ELR (cell line): ENCODE measurements around the gene TMEM59.
"Not testable (repeated sequence)": the region's sequence is repeated elsewhere in the genome, so short reads cannot be mapped to it uniquely, and the experiment has no call there.

Experiments
- DNase-seq: peaks from one replicate; pipeline ENCODE4 v3.0.0-alpha.2; 2015; ENCODE audit warnings: low read depth

The TMEM59 gene, protein sequence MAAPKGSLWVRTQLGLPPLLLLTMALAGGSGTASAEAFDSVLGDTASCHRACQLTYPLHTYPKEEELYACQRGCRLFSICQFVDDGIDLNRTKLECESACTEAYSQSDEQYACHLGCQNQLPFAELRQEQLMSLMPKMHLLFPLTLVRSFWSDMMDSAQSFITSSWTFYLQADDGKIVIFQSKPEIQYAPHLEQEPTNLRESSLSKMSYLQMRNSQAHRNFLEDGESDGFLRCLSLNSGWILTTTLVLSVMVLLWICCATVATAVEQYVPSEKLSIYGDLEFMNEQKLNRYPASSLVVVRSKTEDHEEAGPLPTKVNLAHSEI

DNA sequence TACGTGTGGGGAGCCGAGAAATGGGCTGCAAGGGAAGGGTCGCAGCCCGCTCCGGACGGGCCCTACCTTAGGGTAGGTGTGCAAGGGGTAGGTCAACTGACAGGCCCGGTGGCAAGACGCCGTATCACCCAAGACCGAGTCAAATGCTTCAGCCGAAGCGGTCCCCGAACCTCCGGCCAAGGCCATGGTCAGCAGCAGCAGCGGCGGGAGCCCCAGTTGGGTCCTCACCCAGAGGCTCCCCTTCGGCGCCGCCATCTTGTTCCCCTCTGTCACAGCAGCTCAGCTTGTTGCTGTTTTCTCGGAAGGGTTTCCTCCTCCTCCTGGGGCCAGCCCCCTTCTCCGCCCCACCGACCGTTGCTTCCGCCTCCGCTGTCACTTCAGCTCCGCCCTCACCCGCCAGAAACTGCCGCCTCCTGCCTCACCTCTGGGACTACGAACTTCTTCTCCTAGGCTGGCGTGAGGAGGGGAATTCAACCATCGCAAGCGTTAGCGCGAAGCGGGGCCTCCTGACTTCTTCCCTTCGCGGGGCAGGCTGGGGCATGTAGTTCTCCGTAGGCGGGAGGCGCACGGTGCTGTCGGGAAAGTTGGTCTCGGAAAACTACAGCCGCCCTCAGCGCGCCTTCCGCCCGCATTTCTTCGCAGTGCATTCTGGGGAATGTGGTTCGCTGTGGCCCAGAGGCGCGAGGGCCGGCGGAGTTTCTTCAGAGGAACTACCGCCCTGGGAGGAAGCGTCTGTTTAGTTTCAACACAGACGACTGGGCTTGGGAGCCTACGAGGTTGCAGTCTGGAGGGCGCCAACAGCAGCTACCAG lies at the start of gene TMEM59, which contains the start of gene TCEANC2:
Gene TMEM59, minus strand, starts transcription at position 271 of the 811 bp plus-strand sequence. Its CDS starts 16 bp downstream, at position 255.
Gene TCEANC2, plus strand, starts transcription at position 675 of the 811 bp plus-strand sequence. CDS start 815 bp downstream, outside the sequence.
- peak; percentile 99 for DNase-seq

DNA sequence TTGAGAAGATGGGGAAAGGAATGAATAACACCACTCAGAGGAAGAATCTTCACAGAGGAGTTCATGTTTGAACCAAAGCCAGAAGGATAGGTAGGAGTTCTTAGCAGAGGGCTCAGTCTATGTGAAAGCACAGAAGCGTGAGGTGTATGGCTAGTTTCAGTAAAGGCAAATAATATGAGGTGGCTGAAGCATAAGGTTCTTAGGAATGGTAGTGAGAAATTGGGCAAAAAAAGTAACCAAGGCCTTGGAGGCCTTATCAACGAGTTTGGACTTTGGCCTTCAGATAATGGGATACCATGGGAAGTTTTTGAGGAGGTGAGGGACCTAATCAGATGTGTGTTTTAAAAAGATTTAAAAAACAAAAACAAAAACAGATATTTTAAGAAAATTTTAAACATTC lies 47.5 kb upstream of the TMEM59 start:
- DNase-seq: no peak

DNA sequence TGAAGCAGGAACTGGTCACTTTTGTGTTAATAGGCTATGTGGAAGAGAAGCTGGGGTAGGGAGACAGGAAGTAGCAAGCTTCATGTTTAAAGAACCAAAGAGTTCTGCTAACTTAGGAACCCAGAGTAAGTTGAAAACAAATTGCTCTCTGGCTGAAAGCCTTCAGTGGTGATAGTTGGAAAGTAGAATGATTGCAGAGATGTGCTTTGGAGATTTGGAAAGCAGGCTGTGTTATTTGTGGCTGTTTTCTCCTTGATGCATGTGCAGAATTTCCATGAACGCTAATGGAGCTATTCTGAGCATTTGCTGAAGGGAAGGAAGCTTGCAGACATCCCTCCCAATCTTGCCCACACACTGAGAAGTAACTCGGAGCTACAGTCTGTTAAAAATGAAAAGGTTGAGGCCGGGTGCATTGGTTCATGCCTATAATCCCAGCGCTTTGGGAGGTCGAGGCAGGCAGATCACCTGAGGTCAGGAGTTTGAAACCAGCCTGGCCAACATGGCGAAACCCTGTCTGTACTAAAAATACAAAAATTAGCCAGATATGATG lies 46.1 kb upstream of the TMEM59 start:
- DNase-seq: no peak

DNA sequence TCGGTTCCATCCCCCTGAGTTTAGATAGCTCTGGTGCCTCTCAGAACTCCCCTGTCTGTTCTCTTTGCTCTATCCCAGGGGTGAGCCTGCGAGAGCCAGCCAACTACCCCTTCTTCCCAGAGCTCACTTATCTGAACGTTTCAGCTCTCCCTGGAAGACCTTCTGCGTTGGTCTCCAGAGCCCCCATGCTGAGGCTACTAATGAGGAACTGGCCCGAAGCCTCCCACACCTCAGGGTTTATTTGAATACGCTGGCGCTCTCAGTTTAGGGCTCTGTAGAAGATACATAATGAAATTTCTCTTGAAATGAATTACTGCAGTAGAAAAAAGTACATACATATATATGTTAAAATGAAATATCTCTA lies 43.9 kb upstream of the TMEM59 start:
- no peak for DNase-seq

DNA sequence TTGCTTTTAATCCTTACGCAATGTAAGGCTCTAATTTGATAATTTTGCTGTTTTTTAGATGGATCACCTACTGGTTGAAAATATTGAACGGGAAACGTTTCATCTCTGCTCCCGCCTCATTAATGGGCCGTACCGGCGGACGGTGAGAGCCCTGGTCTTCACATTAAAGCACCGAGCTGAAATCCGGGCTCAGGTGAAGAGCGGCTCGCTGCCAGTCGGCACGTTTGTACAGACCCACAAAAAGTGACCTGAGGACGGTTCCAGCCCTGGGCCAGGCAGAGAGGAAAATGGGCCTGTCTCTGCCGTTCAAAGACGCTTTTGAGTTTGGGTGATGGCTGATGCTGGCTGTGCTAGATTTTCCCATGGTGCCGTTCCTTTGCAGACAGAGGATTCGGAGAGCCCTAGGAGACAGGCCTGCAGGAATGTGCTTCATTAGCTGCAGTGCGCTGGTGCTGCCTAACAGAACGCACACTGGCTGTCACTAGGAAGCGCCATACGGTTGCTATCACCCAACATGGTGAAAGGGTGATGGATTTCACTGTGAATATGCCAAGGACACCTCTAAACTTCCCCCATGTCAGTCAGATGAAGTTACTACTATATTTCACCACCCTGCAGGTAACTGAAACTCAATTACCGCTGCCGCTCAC lies 43.3 kb upstream of the TMEM59 start:
- no peak for DNase-seq

DNA sequence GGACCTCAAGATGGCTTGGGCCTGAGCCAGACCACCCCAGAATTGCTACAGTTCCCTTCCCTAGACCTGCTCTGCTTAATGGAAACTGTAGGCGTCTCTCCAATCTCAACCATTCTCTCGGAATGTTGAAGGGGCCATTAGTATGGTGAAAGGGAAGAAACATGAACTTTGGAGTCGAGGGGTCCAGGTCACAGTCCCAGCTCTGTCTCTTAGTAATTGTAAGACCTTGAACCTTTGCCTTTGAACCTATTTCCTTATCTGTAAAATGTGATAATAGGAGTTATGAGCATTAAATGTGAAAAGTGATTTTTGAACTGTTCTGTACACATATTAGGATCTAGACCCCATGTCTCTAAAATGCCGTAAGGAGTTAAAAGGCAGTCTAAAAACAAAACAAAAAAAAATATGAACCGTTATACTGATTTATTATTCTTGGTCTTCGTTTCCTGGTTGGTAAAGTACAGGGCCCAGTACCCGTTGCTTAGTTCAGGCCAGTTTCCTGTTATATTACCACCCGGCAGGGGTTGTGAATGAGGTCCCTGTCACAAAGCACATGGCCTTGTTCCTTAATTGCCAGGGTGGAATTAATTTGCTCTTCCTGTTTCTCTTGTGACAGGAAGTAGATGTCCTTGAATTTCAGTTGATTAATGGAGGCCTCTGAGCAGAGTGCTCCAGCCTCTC lies 42.7 kb upstream of the TMEM59 start:
- no peak for DNase-seq

DNA sequence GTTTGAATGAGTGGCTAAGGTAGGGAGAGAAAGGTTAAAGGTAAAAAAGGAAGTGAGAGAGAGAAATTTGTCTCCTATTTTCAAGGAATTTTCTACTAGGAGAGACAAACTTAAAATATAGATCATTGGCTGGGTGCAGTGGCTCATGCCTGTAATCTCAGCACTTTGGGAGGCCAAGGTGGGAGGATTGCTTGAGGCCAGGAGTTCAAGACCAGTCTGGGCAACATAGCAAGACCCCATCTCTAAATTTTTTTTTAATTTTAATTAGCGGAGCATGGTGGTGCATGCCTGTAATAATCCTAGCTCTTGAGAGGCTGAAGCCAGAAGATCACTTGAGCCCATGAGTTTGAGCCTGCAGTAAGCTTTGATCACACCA lies 41.7 kb upstream of the TMEM59 start:
- DNase-seq: not testable (repeated sequence)

DNA sequence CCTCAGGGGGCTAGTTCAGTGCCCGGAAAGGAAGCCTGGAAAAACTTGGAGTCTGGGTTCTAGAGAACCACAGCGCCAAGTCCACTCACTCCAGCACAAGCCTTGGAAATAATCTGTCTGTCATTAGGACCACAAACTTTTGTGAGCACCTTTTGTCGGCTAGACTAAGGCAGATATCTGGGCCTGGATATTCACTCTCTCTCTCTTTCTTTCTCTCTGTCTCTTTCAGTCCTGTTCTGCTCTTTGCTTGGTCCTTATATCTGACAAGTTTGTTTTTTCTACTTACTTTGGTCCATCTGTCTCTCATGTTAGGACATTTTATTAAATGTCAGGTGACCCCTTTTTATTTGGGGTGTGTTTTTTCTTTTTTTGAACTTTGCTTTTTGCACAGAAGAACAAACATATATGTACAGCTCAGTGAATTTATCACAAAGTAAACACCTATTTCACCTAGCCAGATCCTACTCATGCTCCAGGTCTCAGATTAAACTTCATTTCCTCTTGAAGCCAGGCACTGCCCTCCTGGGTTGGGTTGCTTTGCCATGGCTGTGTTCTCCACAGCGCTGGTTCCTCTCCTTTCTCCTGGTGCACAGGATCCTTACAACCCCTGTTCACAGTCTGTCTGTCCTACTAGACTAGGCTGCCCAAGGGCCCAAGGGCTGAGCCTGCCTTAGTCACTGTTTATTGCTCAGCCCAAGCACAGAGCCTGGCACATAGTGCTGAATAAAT lies 41.2 kb upstream of the TMEM59 start:
- DNase-seq: no peak

DNA sequence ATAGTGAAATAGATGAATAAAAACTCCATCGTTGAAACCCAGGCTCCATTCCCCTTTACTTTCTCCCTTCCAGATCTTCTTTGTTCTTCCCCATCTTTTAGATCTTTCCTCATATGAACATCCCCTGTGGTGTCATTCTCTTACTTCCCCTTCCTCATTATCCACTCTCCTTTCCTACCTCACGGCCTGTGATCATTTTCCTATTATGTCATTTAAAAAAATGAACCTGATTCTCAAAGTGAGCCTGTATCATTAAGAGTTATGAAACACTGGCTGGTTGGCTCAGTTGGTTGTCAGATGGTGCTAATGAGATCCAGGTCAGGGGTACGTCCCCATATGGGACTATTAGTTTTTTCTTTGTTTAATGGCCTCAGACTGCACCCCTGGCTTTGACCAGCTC lies 38.7 kb upstream of the TMEM59 start:
- DNase-seq: no peak

DNA sequence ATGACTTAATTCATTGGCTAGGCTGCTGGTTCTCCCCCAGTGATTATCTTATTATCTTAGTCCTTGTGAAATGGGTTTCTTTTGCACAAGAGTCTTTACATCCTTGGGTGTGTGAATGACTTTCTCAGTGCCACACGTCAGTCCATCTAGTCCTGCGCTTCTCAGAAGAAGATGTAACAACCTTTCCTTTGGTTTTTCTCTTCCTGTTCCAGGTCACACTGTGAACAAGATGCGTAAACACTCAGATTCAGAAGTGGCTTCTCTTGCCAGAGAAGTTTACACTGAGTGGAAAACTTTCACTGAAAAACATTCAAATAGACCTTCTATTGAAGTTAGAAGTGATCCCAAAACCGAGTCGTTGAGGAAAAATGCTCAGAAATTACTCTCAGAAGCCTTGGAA lies 35.4 kb upstream of the TMEM59 start:
- DNase-seq: no peak

DNA sequence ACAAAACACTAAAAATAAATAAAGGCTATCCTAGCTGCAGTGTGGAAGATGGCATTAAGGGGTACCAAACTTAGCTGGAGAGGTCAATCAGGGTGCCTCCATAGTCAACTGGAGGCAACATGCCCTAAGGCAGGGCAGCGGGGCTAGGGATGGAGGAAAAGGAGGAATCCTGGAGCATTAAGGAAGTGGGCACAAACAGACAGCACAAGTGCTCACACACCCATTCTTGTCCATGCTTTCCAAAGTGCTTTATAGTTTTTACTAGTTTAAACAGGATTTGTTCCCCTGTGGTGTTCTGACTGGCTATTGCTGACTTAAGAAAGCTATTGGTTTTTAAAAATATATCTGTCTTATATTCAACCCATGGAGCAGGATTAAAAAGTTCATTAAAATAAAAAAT lies 33.8 kb upstream of the TMEM59 start:
- DNase-seq: no peak

DNA sequence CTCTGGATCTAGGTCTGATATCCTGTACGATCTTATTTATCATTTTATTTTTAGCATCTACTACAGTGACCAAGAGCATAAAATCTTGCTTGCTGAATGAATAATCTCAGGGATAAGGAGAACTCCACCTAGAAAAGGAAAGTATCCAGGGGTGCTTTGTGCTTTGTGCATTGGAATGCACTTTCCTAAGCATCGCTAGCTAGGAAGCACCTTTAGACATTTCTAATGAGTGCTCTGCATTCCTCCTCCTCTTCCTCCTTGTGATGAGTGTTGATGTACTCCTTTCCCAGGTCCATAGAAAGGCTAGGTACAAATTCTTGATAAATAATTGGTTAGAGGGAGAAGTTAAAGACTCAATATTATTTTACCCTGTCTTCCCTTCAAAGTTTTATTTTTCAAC lies 31.8 kb upstream of the TMEM59 start:
- DNase-seq: no peak

DNA sequence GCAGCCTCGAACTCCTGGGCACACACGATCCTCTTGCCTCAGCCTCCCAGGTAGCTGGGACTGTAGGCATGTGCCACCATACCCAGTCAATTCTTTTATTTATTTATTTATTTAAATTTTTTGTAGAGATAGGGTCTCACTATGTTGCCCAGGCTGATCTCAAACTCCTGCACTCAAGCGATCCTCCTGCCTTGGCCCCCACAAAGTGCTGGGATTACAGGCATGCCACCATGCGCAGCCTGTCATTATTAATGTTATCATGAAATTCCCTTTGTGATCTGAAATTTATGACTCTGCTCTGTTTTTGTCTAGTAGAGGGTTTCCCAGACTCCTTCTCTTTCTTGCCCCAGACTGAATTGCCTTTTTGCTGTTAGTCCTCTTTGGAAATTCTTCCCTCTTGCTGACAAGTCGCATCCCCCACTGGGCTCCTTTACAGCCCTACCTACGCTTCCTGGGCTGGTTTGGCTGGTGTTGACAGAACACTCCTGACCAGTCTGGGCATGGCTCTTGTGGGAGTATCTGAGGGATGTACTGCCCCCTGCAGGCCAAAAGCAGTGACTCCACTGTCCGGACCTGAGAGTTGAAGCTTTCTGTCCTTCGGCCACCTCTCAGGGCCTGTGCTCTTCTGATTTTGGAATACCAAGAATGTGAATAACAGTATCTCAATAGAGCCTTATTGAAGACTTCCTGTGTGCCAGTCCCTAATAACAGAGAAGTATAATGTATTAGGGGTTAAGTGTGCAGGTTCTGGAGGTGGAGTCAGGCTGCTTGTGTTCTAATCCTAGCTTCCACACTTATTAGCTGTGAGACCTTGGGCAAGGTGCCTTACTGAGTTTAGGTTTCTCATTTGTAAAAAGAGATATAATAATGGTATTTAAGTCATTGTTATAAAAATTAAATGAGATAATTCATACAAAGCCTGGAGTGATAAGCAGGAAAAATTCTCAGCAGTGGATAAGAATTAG lies 28.6 kb upstream of the TMEM59 start:
- DNase-seq: peak; percentile 72

DNA sequence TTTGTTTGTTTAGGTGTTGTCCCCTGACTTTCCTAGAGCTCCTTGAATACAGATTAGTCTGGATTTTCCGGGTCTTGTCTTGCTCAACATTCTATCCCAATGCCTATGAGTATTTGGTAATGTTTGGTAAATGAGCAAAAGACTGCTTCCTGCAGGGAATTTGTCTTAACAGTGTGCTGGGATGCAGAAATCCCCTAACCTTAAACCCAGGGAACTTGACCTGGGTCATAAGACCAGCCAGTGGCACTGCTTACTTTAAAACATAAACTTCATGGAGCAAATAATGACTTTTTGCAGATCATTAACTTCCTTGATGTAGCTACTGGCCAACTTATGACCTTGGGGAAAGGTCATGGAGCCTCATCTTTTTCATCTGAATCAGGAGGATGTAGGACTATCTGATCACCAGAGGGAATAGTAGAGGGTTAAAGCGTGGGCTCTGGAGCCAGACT lies 27.6 kb upstream of the TMEM59 start:
- no peak for DNase-seq

DNA sequence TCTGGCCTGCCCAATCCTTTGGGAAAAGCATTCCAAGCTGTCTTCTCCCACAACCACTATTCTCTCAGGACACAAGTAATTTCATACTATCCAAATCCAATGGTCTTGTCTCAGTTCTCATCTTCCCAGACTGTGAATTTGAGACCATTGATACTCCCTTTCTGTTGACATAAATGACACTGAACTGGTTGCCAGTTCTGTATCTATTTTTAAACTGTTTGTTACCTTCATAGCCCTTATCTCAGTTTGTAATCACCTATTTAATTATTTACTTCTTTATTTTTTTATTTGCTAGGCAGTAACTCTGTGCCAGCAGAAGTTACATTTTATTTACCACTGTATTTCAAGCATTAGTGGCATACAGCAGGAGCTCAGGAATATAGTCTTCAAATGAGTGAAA lies 24.4 kb upstream of the TMEM59 start:
- no peak for DNase-seq

DNA sequence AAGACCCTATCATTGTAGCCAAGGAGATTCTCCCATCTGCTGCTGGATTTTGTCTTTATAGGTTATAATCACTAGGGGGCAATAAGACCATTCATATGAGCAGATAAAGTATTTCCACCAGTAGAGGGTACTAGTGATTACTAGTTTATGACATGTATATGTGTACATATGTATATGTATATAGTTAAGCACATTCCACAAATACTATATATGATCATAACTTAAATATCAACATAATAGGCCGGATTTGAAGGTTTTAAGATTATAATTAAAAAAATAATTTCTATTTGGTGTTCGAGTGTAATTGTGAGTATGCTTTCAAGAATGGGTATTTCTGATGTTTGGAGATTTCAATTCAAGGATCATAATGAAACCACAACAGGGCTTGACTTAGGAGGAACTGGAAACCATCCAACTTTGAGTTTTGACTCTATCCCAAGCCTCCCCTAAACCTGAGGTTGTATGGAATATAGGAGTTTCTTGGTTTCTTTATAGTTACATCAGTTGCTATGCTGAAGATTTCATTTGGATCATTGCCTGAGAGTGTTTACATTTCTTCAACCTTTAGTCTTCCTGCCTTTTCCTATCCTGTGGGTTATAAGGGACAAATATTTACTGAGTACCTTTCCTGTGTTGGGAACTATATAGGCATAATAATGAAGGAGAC lies 17.3 kb upstream of the TMEM59 start:
- DNase-seq: peak; percentile 75

DNA sequence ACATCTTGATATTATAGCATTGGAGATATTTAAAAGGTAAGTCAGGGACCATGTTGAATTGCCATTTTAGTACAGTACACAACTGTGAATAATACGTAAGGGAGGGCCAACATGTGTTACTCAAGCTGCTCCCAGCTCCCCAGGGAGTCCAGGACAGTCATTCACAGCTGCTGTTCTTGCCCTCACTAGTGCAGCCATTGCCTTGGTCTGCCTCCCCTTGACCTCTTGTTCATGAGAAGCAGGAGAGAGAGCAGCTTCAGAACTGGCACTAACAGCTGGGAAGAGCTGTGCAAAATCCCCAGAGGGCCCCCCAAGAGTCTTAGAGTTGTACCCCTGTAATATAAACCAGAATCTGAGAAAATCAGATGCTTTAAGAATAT lies 16.8 kb upstream of the TMEM59 start:
- DNase-seq: peak; percentile 23

DNA sequence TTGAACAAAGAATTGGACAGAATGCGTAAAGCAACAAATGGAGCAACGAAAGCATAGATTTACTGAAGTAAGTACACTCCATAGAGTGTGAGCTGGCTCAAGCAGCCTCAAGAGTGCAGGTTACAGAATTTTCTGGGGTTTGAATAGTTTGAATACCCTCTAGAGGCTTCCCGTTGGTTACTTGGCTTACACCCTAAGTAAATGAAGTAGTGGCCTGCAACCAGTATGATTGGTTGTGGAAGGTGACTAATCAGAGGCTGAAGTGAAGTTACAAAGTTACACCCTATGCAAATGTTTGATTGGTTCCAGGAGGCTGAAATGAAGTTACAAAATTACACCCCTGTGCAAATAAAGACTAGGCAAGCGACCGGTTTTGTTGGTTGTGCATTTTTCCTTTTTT lies 11.3 kb upstream of the TMEM59 start:
- no peak for DNase-seq

DNA sequence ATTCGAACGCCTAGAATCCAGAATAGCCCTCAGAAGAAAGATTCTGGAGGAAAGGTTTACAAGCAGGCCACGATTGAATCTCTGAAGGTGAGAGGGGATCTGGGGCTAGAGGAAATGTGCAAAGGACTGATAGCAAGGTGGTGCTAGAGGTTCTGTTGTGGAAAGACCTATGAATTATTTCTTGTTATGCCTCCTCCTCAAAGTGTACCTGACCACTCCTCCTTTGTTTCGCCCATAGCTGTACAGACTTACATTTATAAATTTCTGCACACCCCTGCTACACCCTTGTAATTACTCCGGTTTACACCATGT lies 1.4 kb upstream of the TMEM59 start:
- no peak for DNase-seq
